Keratinocyte (primary cell): ENCODE data around the gene CDS1. TPM values are rescaled to one million over a fixed set of nuclear protein-coding genes. Genes with fewer than 3 reads are reported as not detected.

Experiments used
- DNase-seq: peaks from one replicate; pipeline ENCODE4 v3.0.0-alpha.2; 2011; ENCODE audit warnings: low read depth, missing footprints, low spot score
- FAIRE-seq: peaks from 2 replicates; lab custom pipeline; 2011; peaks lifted over from hg19 to GRCh38; lab: Jason Lieb, UNC
- H2AFZ ChIP-seq: 2 replicates; pipeline ENCODE4 v1.6.0; 2012; ENCODE audit warnings: low read length, control low read depth, inconsistent platforms; ENCODE audit not compliant: control insufficient read depth
- H3K27ac ChIP-seq: 2 replicates; pipeline ENCODE4 v1.5.1; 2011; ENCODE audit warnings: low read length; ENCODE audit not compliant: control insufficient read depth, insufficient read depth
- H3K27me3 ChIP-seq: 3 replicates; pipeline ENCODE4 v1.6.0; 2011; ENCODE audit warnings: low read length; ENCODE audit not compliant: control insufficient read depth, insufficient read depth; ENCODE audit errors: extremely low read depth
- H3K36me3 ChIP-seq, 2 experiments: 2 replicates in 1 of 2; 3 replicates in 1 of 2; pipeline ENCODE4 v1.5.1; 2011; ENCODE audit warnings: low read length in 2 of 2, mild to moderate bottlenecking in 1 of 2; ENCODE audit not compliant: control insufficient read depth in 2 of 2, insufficient read depth in 2 of 2; ENCODE audit errors: extremely low read depth in 1 of 2
- H3K4me1 ChIP-seq: 3 replicates; pipeline ENCODE4 v1.5.1; 2011; ENCODE audit warnings: low read length; ENCODE audit not compliant: control insufficient read depth, insufficient read depth; ENCODE audit errors: extremely low read depth
- H3K4me2 ChIP-seq: 3 replicates; pipeline ENCODE4 v1.6.0; 2011; ENCODE audit warnings: low read depth, low read length; ENCODE audit not compliant: control insufficient read depth, insufficient read depth; ENCODE audit errors: extremely low read depth
- H3K4me3 ChIP-seq, 3 experiments: fragments of 200-600 bp in 1 of 3; sonication (generic) in 1 of 3; 2 replicates in 2 of 3; 3 replicates in 1 of 3; pipeline ENCODE4 v1.5.1; 2011 to 2016; ENCODE audit warnings: low read length in 3 of 3, mild to moderate bottlenecking in 3 of 3, control low read depth in 2 of 3, inconsistent platforms in 1 of 3, low read depth in 1 of 3, mixed read lengths in 1 of 3, mixed run types in 1 of 3, moderate library complexity in 1 of 3; ENCODE audit not compliant: control insufficient read depth in 2 of 3, insufficient read depth in 2 of 3; ENCODE audit errors: extremely low read depth in 1 of 3
- H3K79me2 ChIP-seq: 2 replicates; pipeline ENCODE4 v1.6.0; 2012; ENCODE audit warnings: low read length; ENCODE audit not compliant: control insufficient read depth, insufficient read depth
- H3K9ac ChIP-seq: 3 replicates; pipeline ENCODE4 v1.6.0; 2011; ENCODE audit warnings: low read length; ENCODE audit not compliant: control insufficient read depth, insufficient read depth; ENCODE audit errors: extremely low read depth
- H3K9me1 ChIP-seq: 3 replicates; pipeline ENCODE4 v1.6.0; 2011; ENCODE audit warnings: low read length; ENCODE audit not compliant: control insufficient read depth, insufficient read depth; ENCODE audit errors: extremely low read depth
- H3K9me3 ChIP-seq: 2 replicates; pipeline ENCODE4 v1.5.1; 2012; ENCODE audit warnings: low read depth, low read length; ENCODE audit not compliant: control insufficient read depth
- H4K20me1 ChIP-seq: 3 replicates; pipeline ENCODE4 v1.6.0; 2011; ENCODE audit warnings: low read length; ENCODE audit not compliant: control insufficient read depth, insufficient read depth; ENCODE audit errors: extremely low read depth
- EZH2 ChIP-seq: IDR thresholded peaks from one replicate; pipeline ENCODE4 v1.6.1; 2012; ENCODE audit warnings: inconsistent platforms, mild to moderate bottlenecking, low read length, moderate library complexity
- dilution Hi-C: fragments of 300-500 bp; cut with MboI; formaldehyde crosslinking; loops from one replicate; pipeline ENCODE4 v1.7.0; 2020; ENCODE audit warnings: low sequenced_read_pairs; ENCODE audit not compliant: extremely low pct_ligation_motif_present
- polyA plus RNA-seq, 5 experiments: library from polyadenylated mRNA; depleted of rRNA in 3 of 5; stranded (reverse) in 3 of 5; stranded (forward) in 1 of 5; unstranded in 1 of 5; fragments of >200 nt; gene quantifications; 1 replicate in 1 of 5; 2 replicates in 3 of 5; 3 replicates in 1 of 5; pipeline versions ENCODE4 v1.2.1 to v1.2.3, GENCODE V29; 2011 to 2012; ENCODE audit warnings: missing spikeins in 2 of 5, low read depth in 1 of 5, low replicate concordance in 1 of 5
- TF ChIP-seq, protein P1 (sequence below), 3 experiments: IDR thresholded peaks in 1 of 3; conservative IDR thresholded peaks in 1 of 3; optimal IDR thresholded peaks in 1 of 3; 2 replicates in 2 of 3; 3 replicates in 1 of 3; pipeline versions ENCODE3 to v1.5.1; 2011; ENCODE audit warnings: low read length in 3 of 3, mild to moderate bottlenecking in 3 of 3, moderate library complexity in 2 of 3, control low read depth in 1 of 3, inconsistent platforms in 1 of 3; ENCODE audit not compliant: insufficient read depth in 2 of 3; ENCODE audit errors: extremely low read depth in 1 of 3

Gene CDS1
- polyA plus RNA-seq, 1 donor (not counting 4 experiments of a cell fraction or from before 2014, with no cell fraction given), result 21.7 TPM

GRCh38 chr4:84623661-84624060 lies 40.7 kb downstream of the CDS1 start:
- DNase-seq, result no peak
- Histone ChIP-seq H3K79me2 (no peaks in the 10 kb centered on the region), H3K27me3 (no peaks in the 10 kb centered on the region), H3K36me3 (peaks cover 0 to 2% of the 10 kb centered on the region in 2 experiments), H3K9me3 (no peaks in the 10 kb centered on the region), H3K9ac (no peak overlapping the region), H3K4me3 (no peak overlapping the region), H3K4me1 (no peaks in the 10 kb centered on the region), H4K20me1 (no peaks in the 10 kb centered on the region), H3K9me1 (no peaks in the 10 kb centered on the region), H2AFZ (no peak overlapping the region), H3K27ac (no peak overlapping the region), H3K4me2 (no peak overlapping the region)
- TF ChIP-seq EZH2, result no peak
- TF ChIP-seq, protein P1, sequence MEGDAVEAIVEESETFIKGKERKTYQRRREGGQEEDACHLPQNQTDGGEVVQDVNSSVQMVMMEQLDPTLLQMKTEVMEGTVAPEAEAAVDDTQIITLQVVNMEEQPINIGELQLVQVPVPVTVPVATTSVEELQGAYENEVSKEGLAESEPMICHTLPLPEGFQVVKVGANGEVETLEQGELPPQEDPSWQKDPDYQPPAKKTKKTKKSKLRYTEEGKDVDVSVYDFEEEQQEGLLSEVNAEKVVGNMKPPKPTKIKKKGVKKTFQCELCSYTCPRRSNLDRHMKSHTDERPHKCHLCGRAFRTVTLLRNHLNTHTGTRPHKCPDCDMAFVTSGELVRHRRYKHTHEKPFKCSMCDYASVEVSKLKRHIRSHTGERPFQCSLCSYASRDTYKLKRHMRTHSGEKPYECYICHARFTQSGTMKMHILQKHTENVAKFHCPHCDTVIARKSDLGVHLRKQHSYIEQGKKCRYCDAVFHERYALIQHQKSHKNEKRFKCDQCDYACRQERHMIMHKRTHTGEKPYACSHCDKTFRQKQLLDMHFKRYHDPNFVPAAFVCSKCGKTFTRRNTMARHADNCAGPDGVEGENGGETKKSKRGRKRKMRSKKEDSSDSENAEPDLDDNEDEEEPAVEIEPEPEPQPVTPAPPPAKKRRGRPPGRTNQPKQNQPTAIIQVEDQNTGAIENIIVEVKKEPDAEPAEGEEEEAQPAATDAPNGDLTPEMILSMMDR (optimal IDR thresholded peaks at IDR 0.05 in 1 of 3, IDR thresholded peaks at IDR 0.05 in 1 of 3, conservative IDR thresholded peaks at IDR 0.05 in 1 of 3; ENCODE audit: extremely low read depth in 1 of 3, insufficient read depth in 2 of 3, low read length in 3 of 3), result no peak
- FAIRE-seq, result no peak
- dilution Hi-C loops, result no loop called here

DNA sequence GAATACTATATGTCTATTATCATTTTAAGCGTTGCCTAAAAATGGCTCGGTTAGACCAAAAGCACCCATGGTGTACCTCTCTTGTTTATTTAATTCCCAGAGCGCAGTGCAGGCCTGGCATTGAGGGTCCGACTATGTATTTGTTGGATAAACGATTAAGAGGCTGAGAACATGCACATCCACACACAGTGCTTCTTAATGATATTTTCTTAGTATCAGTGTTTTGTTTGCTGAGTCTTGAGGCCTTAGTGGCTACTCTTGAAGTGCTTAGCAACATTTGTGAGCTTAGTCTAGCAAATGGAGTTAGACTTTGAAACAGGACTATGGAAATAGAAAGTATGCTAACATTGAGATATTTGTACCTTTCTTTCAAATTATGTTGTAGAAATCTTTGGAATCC lies 43.7 kb downstream of the CDS1 start:
- no peak overlapping the region for H3K9ac ChIP-seq
- H3K36me3 ChIP-seq, result peaks cover 0 to 2% of the 10 kb centered on the region in 2 experiments
- H3K4me2 ChIP-seq, result no peak overlapping the region
- no peaks in the 10 kb centered on the region for H3K79me2 ChIP-seq
- no peaks in the 10 kb centered on the region for H3K27me3 ChIP-seq
- dilution Hi-C loops, result no loop called here
- H3K9me3 ChIP-seq, result no peaks in the 10 kb centered on the region
- no peaks in the 10 kb centered on the region for H3K9me1 ChIP-seq
- no peak for FAIRE-seq
- no peak overlapping the region for H3K4me3 ChIP-seq
- no peak overlapping the region for H2AFZ ChIP-seq
- H3K27ac ChIP-seq, result no peak overlapping the region
- no peak for TF ChIP-seq EZH2
- TF ChIP-seq, protein P1 (optimal IDR thresholded peaks at IDR 0.05 in 1 of 3, IDR thresholded peaks at IDR 0.05 in 1 of 3, conservative IDR thresholded peaks at IDR 0.05 in 1 of 3; ENCODE audit: extremely low read depth in 1 of 3, insufficient read depth in 2 of 3, low read length in 3 of 3), result no peak
- H4K20me1 ChIP-seq, result no peaks in the 10 kb centered on the region
- DNase-seq, result no peak
- H3K4me1 ChIP-seq, result peaks cover 11% of the 10 kb centered on the region
